Activated CD4-positive, alpha-beta T cell treated with anti-CD3 and anti-CD28 coated beads, Interleukin-2, amount 10 ng/mL, durations not matched to agents 7 days and 5 days (primary cell): ENCODE data around the gene ATP8B4. TPM values are rescaled to one million over a fixed set of nuclear protein-coding genes. Genes with fewer than 3 reads are reported as not detected.

ENCODE experiments used
- CTCF ChIA-PET: fragments of 350-600 bp; sonication (Branson Sonifier 250); formaldehyde crosslinking; loops from one replicate; lab custom pipeline; 2021; ENCODE audit warnings: antibody characterized with exemption; lab: Charles Lee
- POLR2A ChIA-PET: fragments of 350-600 bp; sonication (Branson Sonifier 250); formaldehyde crosslinking; loops from one replicate; lab custom pipeline; 2021; ENCODE audit warnings: antibody characterized with exemption; lab: Charles Lee
- DNase-seq: peaks from one replicate; pipeline ENCODE4 v3.0.0-alpha.2; 2020
- H3K27ac Mint-ChIP-seq: one replicate; pipeline ENCODE4 v1.8.0; 2021; ENCODE audit warnings: mild to moderate bottlenecking, moderate library complexity, mixed read lengths
- H3K27me3 Mint-ChIP-seq: one replicate; pipeline ENCODE4 v1.8.0; 2021; ENCODE audit warnings: mixed read lengths
- H3K36me3 Mint-ChIP-seq: one replicate; pipeline ENCODE4 v1.8.0; 2021; ENCODE audit warnings: low read depth, mixed read lengths
- H3K4me1 Mint-ChIP-seq: one replicate; pipeline ENCODE4 v1.8.0; 2021; ENCODE audit warnings: mixed read lengths
- H3K4me3 Mint-ChIP-seq: one replicate; pipeline ENCODE4 v1.8.0; 2021; ENCODE audit warnings: mild to moderate bottlenecking, moderate library complexity, mixed read lengths
- H3K9me3 Mint-ChIP-seq: one replicate; pipeline ENCODE4 v1.8.0; 2021; ENCODE audit warnings: mixed read lengths
- total RNA-seq, 2 experiments: library from RNA; stranded (reverse); gene quantifications; one replicate each; pipeline ENCODE4 v1.2.3, GENCODE V29; 2021

ATP8B4 gene
- total RNA-seq, 2 experiments from 2014 or later, result 6.8 TPM

DNA sequence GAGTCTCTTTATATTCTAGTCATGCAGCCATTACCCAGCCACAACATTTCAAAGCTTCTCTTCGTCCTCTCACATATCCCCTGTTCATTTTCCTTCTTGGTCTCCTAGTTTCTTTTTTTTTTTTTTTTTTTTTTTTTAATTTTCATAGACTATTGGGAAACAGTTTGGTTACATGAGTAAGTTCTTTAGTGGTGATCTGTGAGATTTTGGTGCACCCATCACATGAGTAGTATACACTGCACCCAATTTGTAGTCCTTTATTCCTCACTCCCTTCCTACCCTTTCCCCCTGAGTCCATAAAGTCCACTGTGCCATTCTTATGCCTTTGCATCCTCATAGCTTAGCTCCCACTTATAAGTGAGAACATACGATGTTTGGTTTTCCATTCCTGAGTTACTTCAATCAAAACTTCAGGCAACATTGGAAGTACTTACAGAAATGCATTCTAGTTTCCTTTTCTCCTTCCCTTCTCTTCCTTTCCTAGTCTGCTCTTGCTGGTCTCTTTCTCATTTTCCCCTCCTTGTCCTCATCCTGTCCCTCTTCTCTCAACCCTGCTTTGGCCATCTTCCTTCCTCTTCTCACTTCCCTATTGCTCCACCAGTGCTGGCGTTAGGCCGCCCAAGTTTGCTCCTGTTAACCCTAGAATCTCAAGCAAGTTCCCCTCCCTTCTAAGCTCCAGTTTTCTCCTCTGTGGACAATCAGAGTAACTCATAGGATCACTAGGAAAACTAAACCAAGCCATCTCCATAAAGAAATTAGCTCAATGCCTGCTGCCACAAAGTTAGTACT is 4.8 kb downstream of the ATP8B4 start:
- CTCF ChIA-PET, result interaction anchor here (0.8 to 1.0 kb wide), 2 partner anchors 126 to 226 kb away, joined by 3 read pairs; no protein-coding TSS in a partner anchor
- POLR2A ChIA-PET, result interaction anchor here (0.6 kb wide), 1 partner anchor 11 kb away, joined by 3 read pairs; no protein-coding TSS in a partner anchor
- H3K4me3 Mint-ChIP-seq, result no peak overlapping the region
- H3K27me3 Mint-ChIP-seq, result no peaks in the 10 kb centered on the region
- H3K27ac Mint-ChIP-seq, result no peak overlapping the region
- H3K9me3 Mint-ChIP-seq, result peaks cover 4% of the 10 kb centered on the region
- peaks cover 13% of the 10 kb centered on the region for H3K36me3 Mint-ChIP-seq
- H3K4me1 Mint-ChIP-seq, result peaks cover 59% of the 10 kb centered on the region
- no peak for DNase-seq

DNA sequence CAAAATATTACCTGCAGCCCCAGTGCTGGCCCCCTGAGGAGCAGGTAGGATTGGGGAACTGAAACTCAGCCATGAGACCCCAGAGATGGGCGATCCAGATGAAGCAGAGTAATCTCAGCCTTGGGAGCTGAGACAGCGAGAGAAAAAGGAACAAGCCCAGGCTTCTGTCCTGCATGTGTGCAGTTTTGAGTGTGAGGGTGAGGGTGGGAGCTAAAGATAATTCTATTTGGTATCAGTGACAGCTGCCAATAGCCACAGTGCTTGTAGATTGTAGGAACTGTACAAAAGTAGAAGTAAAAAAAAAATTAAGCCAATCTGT is 5.9 kb downstream of the ATP8B4 start:
- DNase-seq, result no peak

DNA sequence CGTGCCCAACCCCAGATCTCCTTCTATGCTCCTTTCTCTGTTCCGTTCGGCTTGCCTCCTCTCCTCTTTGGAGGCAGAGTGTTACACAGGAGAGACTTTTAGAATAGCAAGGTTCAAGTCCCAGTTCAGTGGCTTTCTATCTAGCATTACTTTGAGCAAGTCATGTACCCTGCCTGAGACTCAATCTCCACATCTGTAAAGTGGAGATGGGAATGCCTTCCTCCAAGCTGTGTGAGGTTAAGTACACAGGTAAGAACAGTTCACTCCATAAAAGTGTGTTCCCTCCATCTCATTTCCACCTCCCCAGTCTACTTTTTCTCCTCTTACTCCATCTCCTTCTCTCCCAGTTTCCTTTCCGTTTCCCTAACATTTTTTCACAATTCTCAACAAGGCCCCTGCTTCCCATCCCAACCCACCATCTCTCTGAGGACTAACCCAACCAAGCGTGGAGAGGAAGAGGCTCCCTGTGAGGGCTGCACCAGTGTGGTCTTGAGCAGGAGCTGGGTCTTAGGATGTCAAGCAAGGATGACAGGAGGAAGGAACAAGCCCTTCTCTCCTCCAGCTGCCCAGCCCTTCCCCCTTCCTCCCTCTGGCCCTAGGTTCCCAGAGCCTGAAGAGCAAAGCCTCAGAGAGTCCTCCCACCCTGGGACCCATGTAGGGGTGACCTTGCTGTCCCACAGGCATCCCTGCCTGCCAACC is 6.4 kb downstream of the ATP8B4 start:
- POLR2A ChIA-PET, result no interaction called here
- CTCF ChIA-PET, result no interaction called here
- H3K4me3 Mint-ChIP-seq, result no peak overlapping the region
- no peaks in the 10 kb centered on the region for H3K27me3 Mint-ChIP-seq
- peaks cover 63% of the 10 kb centered on the region for H3K4me1 Mint-ChIP-seq
- H3K36me3 Mint-ChIP-seq, result peaks cover 12% of the 10 kb centered on the region
- no peak for DNase-seq
- H3K9me3 Mint-ChIP-seq, result peaks cover 5% of the 10 kb centered on the region
- no peak overlapping the region for H3K27ac Mint-ChIP-seq

More for the DNA sequence above, 5.9 kb downstream of the ATP8B4 start:
- Mint-ChIP-seq H3K4me3 (no peak overlapping the region), H3K36me3 (peaks cover 15% of the 10 kb centered on the region), H3K4me1 (peaks cover 61% of the 10 kb centered on the region), H3K27ac (no peak overlapping the region), H3K9me3 (peaks cover 7% of the 10 kb centered on the region), H3K27me3 (no peaks in the 10 kb centered on the region)
- CTCF ChIA-PET, result no interaction called here
- POLR2A ChIA-PET, result no interaction called here

DNA sequence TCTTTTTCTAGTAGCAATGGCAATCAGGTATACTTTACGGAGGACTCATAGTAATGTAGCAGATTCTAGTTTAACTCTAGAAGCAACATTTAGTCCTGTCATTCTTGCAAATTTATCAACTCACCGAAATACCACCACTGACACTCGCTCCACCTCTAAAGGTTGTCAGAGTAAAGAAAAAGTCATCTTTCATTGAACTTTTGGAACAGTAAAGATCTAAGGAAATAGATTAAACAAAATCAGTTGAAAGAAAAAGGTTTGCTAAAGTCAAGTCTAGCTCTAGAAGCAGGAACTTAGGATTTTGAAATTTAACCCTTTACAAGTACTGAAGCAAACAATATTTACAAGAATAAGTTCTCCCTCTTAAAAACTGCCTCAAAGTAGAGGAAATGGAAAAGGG is 8.7 kb downstream of the ATP8B4 start:
- H3K4me3 Mint-ChIP-seq, result no peak overlapping the region
- CTCF ChIA-PET, result interaction anchor here (1.0 to 1.8 kb wide), 4 partner anchors 16 to 73 kb away, joined by 3 to 5 read pairs (median 3); no protein-coding TSS in a partner anchor

DNA sequence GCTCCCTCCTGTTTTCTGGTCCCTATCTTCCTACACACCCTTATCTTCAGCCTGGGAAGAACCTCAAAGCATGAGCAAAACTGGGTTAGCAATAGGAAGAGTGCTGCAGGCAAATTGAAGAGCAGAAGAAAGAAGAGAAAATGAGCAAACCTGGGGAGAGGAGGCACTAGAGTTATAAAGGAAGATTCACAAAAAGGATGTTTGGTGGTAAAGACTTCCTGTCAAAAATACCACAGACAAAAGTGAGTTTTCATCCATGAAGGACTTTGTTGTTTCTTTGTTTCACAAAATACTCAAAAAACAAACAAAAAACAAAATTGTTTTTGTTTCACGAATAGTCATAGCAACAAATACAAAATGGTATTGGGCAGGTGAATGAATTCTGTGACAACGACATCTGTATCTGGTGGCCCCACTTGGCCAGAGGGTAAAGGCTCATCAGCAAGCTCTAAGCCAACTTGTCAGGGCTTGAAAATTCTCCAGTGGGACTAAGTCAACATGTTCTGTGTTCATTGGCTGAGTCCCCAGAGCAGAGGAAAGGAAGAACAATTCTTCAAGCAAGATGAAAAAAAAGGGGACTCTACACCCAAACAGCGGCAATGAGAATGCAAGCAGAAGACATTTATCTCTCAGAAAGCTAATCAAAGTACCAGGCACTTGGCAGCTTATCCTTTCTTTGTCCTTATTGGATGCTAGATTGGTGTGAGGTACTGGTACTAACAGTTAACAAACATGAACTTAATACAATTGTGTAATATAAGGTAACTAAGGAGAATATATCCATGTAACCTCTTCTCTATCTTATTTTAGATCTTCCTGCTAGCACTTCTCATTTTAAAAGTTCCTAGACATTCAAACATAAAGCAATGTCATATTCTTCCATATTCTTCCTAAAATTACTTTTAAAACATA is 9.7 kb downstream of the ATP8B4 start:
- H3K36me3 Mint-ChIP-seq, result peaks cover 13% of the 10 kb centered on the region
- DNase-seq, result no peak
- H3K9me3 Mint-ChIP-seq, result peaks cover 5% of the 10 kb centered on the region
- peak overlapping the region; percentile 80 for H3K27ac Mint-ChIP-seq
- POLR2A ChIA-PET, result interaction anchor here (0.6 kb wide), 1 partner anchor 248 kb away, joined by 4 read pairs; no protein-coding TSS in a partner anchor
- peak overlapping the region; percentile 61 for H3K4me3 Mint-ChIP-seq
- CTCF ChIA-PET, result interaction anchor here (0.9 to 1.0 kb wide), 2 partner anchors 26 to 207 kb away, joined by 3 to 5 read pairs; no protein-coding TSS in a partner anchor
- peaks cover 65% of the 10 kb centered on the region for H3K4me1 Mint-ChIP-seq
- no peaks in the 10 kb centered on the region for H3K27me3 Mint-ChIP-seq

More for the DNA sequence above, 8.7 kb downstream of the ATP8B4 start:
- peaks cover 65% of the 10 kb centered on the region for H3K4me1 Mint-ChIP-seq
- H3K27ac Mint-ChIP-seq, result peak overlapping the region; percentile 26
- H3K9me3 Mint-ChIP-seq, result peaks cover 3% of the 10 kb centered on the region
- peaks cover 9% of the 10 kb centered on the region for H3K36me3 Mint-ChIP-seq
- DNase-seq, result no peak
- POLR2A ChIA-PET, result no interaction called here
- H3K27me3 Mint-ChIP-seq, result no peaks in the 10 kb centered on the region

DNA sequence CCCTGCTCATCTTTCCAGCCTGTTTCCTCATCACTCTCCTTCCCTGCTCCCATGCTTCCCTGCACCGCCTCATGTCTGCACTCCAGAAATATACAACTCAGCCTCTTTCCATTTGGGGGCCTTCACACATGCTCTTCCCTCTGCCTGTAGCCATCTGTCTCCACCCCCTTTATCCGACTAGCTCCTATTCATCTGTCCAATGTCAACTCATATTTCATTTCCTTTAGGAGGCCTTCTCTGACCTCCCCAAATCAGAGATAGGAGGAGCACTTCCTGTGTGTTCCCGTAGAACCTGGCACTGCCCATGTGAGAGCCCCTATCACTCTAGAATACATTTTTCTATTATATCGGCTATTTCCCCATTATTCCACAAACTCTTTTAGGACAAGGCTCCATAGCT is 10.6 kb downstream of the ATP8B4 start:
- ChIA-PET POLR2A (no interaction called here), CTCF (no interaction called here)
- peak overlapping the region; percentile 19 for H3K4me3 Mint-ChIP-seq
- H3K9me3 Mint-ChIP-seq, result peaks cover 8% of the 10 kb centered on the region
- peak overlapping the region; percentile 80 for H3K27ac Mint-ChIP-seq
- H3K4me1 Mint-ChIP-seq, result peaks cover 64% of the 10 kb centered on the region
- peaks cover 20% of the 10 kb centered on the region for H3K36me3 Mint-ChIP-seq
- DNase-seq, result no peak
- H3K27me3 Mint-ChIP-seq, result no peaks in the 10 kb centered on the region

DNA sequence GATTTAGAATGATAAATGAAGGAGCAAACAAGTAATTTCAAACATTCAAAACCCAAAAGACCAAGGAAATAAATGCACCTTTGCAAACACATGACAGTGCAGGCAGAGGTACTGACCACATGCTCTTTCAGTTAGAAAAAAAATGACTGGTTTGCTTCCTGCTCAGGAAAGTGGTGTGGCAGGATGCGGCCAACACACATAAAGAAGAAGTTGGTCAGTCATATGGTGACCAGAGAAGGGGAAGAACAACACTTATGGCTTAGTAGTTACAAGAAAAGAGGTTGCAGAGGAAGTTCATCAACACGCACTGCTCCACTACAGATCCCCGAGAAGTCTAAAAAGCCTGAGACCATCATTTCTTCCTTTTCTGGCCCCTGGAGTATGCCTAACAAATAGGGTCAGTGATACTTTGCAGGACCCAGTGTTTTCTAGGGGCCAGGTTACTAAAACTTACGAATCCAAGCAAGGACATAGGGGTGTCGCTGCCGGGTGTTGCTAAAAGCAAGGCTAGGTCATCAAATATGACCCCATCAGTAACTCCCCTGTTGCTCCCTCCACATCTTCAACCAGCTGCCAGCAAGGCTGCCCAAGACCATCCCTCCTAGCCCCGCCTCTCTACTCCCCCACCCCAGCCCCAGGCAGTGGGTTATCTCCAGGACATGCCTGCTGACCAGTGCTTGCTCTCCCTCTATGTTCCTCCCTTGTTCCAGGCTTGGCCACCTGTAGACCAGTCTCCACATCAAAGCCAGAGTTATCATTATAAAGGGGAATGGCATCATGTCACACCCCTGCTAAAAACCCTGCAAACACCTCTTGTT is 11.2 kb downstream of the ATP8B4 start:
- H3K4me3 Mint-ChIP-seq, result peak overlapping the region; percentile 26
- DNase-seq, result peak; percentile 27
- H3K27me3 Mint-ChIP-seq, result no peaks in the 10 kb centered on the region
- ChIA-PET POLR2A (no interaction called here), CTCF (interaction anchor here (1.2 kb wide), 1 partner anchor 30 kb away, joined by 3 read pairs; no protein-coding TSS in a partner anchor)
- peak overlapping the region; percentile 80 for H3K27ac Mint-ChIP-seq
- peaks cover 65% of the 10 kb centered on the region for H3K4me1 Mint-ChIP-seq
- peaks cover 13% of the 10 kb centered on the region for H3K9me3 Mint-ChIP-seq
- peaks cover 23% of the 10 kb centered on the region for H3K36me3 Mint-ChIP-seq

DNA sequence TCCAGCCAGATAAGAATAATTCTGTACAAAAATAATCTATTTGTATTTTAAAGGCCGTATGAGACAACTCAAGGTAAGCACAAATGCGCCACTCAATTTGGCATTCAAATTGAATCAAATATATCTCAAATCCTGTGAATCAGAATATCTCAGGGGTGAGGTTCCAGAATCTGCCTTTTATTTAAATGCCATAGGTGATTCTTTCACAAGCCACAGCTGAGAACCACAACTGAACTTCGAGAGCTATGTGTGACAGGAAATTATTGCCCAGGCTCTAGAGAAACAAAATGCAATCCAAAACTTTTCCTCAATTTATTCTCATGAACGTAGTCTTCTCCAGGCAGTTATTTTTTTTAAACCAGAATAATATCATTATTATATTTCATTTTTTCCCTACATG is 11.9 kb downstream of the ATP8B4 start:
- peak overlapping the region; percentile 80 for H3K27ac Mint-ChIP-seq
- peaks cover 62% of the 10 kb centered on the region for H3K4me1 Mint-ChIP-seq
- H3K27me3 Mint-ChIP-seq, result no peaks in the 10 kb centered on the region
- H3K36me3 Mint-ChIP-seq, result peaks cover 22% of the 10 kb centered on the region
- ChIA-PET CTCF (interaction anchor here (1.2 kb wide), 1 partner anchor 31 kb away, joined by 3 read pairs; no protein-coding TSS in a partner anchor), POLR2A (no interaction called here)
- H3K4me3 Mint-ChIP-seq, result no peak overlapping the region
- H3K9me3 Mint-ChIP-seq, result peaks cover 16% of the 10 kb centered on the region
- no peak for DNase-seq

DNA sequence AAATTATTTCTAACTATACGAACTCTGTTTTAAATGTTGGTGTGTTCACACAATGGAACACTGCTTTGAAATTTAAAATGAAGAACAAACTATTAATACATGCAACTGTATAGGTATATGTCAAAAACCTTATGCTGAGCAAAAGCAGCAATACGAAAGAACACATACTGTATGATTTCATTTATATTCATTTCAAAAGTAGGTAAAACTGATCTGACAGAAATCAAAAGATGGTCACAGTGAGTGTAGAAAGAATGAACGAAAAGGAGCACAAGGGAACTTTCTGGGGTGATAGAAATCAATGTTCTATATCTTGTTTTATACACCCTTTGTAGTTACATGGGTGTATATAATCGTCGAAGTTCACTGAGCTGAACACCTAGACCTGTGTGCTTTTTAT is 12.6 kb downstream of the ATP8B4 start:
- H3K4me3 Mint-ChIP-seq, result no peak overlapping the region
- POLR2A ChIA-PET, result no interaction called here

DNA sequence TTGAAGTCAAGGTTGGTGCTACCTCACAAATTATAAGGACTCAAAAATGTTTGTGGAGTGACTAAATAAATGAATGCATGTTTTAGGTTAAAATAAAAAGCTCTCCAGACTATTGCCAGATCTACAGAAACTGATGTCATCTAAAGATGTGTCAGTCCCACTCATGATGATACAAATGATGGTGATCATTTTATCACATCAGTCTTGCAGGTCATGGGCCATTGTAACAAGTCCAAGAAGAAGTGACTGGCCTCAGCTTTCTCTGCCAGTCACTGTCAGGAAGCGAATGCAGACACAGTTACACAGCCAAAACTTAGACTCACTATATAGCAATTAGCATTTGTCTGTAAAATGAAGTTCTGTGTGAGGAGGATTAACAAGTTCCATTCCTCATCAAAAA is 18.5 kb downstream of the ATP8B4 start:
- Mint-ChIP-seq H3K4me3 (no peak overlapping the region), H3K27ac (no peak overlapping the region), H3K9me3 (peaks cover 23% of the 10 kb centered on the region), H3K36me3 (peaks cover 32% of the 10 kb centered on the region), H3K4me1 (peaks cover 25% of the 10 kb centered on the region), H3K27me3 (peaks cover 3% of the 10 kb centered on the region)
- no peak for DNase-seq
- ChIA-PET POLR2A (no interaction called here), CTCF (no interaction called here)

More for the DNA sequence above, 12.6 kb downstream of the ATP8B4 start:
- CTCF ChIA-PET, result interaction anchor here (1.2 kb wide), 1 partner anchor 31 kb away, joined by 3 read pairs; no protein-coding TSS in a partner anchor
- peaks cover 26% of the 10 kb centered on the region for H3K36me3 Mint-ChIP-seq
- H3K9me3 Mint-ChIP-seq, result peaks cover 21% of the 10 kb centered on the region
- H3K27me3 Mint-ChIP-seq, result no peaks in the 10 kb centered on the region
- DNase-seq, result no peak
- peaks cover 62% of the 10 kb centered on the region for H3K4me1 Mint-ChIP-seq
- no peak overlapping the region for H3K27ac Mint-ChIP-seq

DNA sequence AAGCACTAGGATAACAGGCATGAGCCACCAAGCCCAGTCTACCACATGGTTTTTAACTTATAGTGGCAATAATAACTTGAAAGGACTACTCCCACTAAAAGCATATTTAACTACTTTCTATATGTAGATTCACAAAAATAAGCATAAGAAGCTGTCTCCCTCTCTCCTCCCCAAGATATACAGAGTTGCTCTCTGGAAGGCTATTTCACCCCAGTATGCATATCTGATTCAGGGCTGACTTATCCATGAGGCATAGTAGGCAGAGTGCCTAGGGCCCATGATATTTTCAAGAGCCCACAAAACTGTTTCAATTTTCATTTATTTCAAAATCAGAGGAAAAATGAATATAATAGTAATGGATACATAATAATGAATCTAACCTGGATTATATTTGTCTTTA is 20.5 kb downstream of the ATP8B4 start:
- Mint-ChIP-seq H3K4me3 (no peak overlapping the region), H3K27me3 (peaks cover 3% of the 10 kb centered on the region), H3K27ac (no peak overlapping the region), H3K9me3 (peaks cover 18% of the 10 kb centered on the region), H3K36me3 (peaks cover 26% of the 10 kb centered on the region), H3K4me1 (peaks cover 21% of the 10 kb centered on the region)
- ChIA-PET POLR2A (no interaction called here), CTCF (interaction anchor here (0.8 kb wide), 1 partner anchor 56 kb away, joined by 3 read pairs; no protein-coding TSS in a partner anchor)
- no peak for DNase-seq
